OCI-LY1 (cell line): ENCODE measurements around the gene MUC13.

Experiments used
- H2AFZ ChIP-seq: fragments of 200-600 bp; sonication (generic), shearing (Covaris generic); 2 replicates; pipeline ENCODE4 v1.6.0; 2014; ENCODE audit warnings: antibody characterized with exemption, mild to moderate bottlenecking, low read length
- H3F3A ChIP-seq: fragments of 200-600 bp; sonication (generic), shearing (Covaris generic); 2 replicates; pipeline ENCODE4 v1.6.0; 2014; ENCODE audit warnings: mild to moderate bottlenecking, antibody characterized with exemption, low read length, moderate library complexity; ENCODE audit not compliant: insufficient read depth
- H3K27ac ChIP-seq: fragments of 200-600 bp; sonication (generic); 2 replicates; pipeline ENCODE4 v1.5.1; 2014; ENCODE audit warnings: low read length, mixed run types, mild to moderate bottlenecking, low read depth; ENCODE audit not compliant: poor library complexity, severe bottlenecking
- H3K27me3 ChIP-seq: fragments of 200-600 bp; sonication (generic); 2 replicates; pipeline ENCODE4 v1.6.0; 2014; ENCODE audit warnings: antibody characterized with exemption, mild to moderate bottlenecking, low read length, moderate library complexity; ENCODE audit not compliant: insufficient read depth
- H3K36me3 ChIP-seq: fragments of 200-600 bp; sonication (generic); 2 replicates; pipeline ENCODE4 v1.6.1; 2014; ENCODE audit warnings: mild to moderate bottlenecking, antibody characterized with exemption, low read length, moderate library complexity, mixed read lengths; ENCODE audit not compliant: insufficient read depth
- H3K4me1 ChIP-seq: fragments of 200-600 bp; sonication (generic); 2 replicates; pipeline ENCODE4 v1.5.1; 2014; ENCODE audit warnings: mild to moderate bottlenecking, low read length, moderate library complexity; ENCODE audit not compliant: insufficient read depth, severe bottlenecking
- H3K4me2 ChIP-seq: fragments of 200-600 bp; sonication (generic), shearing (Covaris generic); 2 replicates; pipeline ENCODE4 v1.6.1; 2014; ENCODE audit warnings: low read length
- H3K4me3 ChIP-seq: fragments of 200-600 bp; sonication (generic); 2 replicates; pipeline ENCODE4 v1.5.1; 2014; ENCODE audit warnings: low read length, low read depth, mild to moderate bottlenecking, mixed read lengths; ENCODE audit not compliant: poor library complexity, severe bottlenecking
- H3K79me2 ChIP-seq: fragments of 200-600 bp; shearing (Covaris generic); 2 replicates; pipeline ENCODE4 v1.6.1; 2016; ENCODE audit warnings: mixed run types, low read length, mixed read lengths; ENCODE audit not compliant: insufficient read depth
- H3K9ac ChIP-seq: fragments of 200-600 bp; sonication (generic), shearing (Covaris generic); 2 replicates; pipeline ENCODE4 v1.6.1; 2014; ENCODE audit warnings: mild to moderate bottlenecking, low read length, mixed read lengths
- H3K9me2 ChIP-seq: fragments of 200-600 bp; sonication (generic), shearing (Covaris generic); 2 replicates; pipeline ENCODE4 v1.6.1; 2014; ENCODE audit warnings: low read depth, mild to moderate bottlenecking, low read length, mixed read lengths
- H3K9me3 ChIP-seq: fragments of 200-600 bp; shearing (Covaris generic); 2 replicates; pipeline ENCODE4 v1.6.1; 2014; ENCODE audit warnings: low read length, mixed read lengths
- H4K20me1 ChIP-seq: fragments of 200-600 bp; sonication (generic), shearing (Covaris generic); 2 replicates; pipeline ENCODE4 v1.6.0; 2016; ENCODE audit warnings: mild to moderate bottlenecking, low read length; ENCODE audit not compliant: insufficient read depth
- EZH2 ChIP-seq: fragments of 200-600 bp; sonication (generic), shearing (Covaris generic); IDR thresholded peaks from 2 replicates; pipeline ENCODE4 v1.8.0; 2017; ENCODE audit warnings: borderline replicate concordance, mixed run types, mild to moderate bottlenecking, antibody characterized with exemption, low read length, moderate library complexity, mixed read lengths
- TF ChIP-seq, protein P1 (sequence below): fragments of 200-600 bp; sonication (generic), shearing (Covaris generic); IDR thresholded peaks from 2 replicates; pipeline ENCODE4 v1.5.1; 2017; ENCODE audit warnings: mild to moderate bottlenecking, antibody characterized with exemption, low read length, moderate library complexity, mixed read lengths

Gene MUC13

DNA sequence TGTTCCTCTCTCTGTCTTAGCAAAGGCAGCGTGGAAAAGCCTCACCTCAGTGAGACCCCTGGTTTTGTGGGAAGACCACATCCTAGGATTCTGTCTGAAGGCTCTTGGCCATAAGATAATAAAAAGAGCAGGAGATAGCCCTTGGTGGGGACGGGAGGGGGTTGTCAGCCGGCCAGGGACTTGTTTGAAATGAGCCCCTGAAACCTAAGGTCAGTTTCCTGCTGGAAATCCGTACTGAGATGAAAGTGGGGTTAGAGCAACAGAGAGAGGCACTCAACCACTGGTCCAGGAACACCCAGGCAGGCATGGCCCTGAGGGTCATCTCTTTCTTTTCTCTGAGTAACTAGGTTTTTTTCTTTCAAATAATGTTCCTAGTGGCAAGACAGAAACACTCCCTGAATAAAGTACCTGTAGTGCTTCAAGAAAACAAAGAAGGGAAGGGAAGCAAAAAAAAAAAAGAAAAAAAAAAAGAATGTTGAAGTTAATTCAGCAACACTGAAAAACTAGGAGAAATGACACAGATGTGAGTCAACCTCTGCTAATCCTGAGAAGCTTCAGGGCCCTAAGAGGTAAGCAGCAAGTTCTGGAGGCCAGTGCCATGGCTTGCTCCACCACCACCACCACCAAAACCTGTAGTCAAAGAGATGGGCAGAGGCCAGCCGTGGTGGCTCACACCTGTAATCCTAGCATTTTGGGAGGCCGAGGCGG, 50.6 kb downstream of the MUC13 start:
- H3K4me3 ChIP-seq: no peak overlapping the region
- H3K79me2 ChIP-seq: no peaks in the 10 kb centered on the region
- H3F3A ChIP-seq: no peaks in the 10 kb centered on the region
- no peak overlapping the region for H2AFZ ChIP-seq
- H3K27ac ChIP-seq: no peak overlapping the region
- H3K4me1 ChIP-seq: no peaks in the 10 kb centered on the region
- H3K9me3 ChIP-seq: no peaks in the 10 kb centered on the region
- no peak overlapping the region for H3K4me2 ChIP-seq
- H3K36me3 ChIP-seq: no peaks in the 10 kb centered on the region
- no peaks in the 10 kb centered on the region for H3K9me2 ChIP-seq
- no peak overlapping the region for H3K9ac ChIP-seq
- no peak for TF ChIP-seq EZH2
- TF ChIP-seq, protein P1, sequence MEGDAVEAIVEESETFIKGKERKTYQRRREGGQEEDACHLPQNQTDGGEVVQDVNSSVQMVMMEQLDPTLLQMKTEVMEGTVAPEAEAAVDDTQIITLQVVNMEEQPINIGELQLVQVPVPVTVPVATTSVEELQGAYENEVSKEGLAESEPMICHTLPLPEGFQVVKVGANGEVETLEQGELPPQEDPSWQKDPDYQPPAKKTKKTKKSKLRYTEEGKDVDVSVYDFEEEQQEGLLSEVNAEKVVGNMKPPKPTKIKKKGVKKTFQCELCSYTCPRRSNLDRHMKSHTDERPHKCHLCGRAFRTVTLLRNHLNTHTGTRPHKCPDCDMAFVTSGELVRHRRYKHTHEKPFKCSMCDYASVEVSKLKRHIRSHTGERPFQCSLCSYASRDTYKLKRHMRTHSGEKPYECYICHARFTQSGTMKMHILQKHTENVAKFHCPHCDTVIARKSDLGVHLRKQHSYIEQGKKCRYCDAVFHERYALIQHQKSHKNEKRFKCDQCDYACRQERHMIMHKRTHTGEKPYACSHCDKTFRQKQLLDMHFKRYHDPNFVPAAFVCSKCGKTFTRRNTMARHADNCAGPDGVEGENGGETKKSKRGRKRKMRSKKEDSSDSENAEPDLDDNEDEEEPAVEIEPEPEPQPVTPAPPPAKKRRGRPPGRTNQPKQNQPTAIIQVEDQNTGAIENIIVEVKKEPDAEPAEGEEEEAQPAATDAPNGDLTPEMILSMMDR: no peak
- no peaks in the 10 kb centered on the region for H4K20me1 ChIP-seq
- H3K27me3 ChIP-seq: peaks cover 9% of the 10 kb centered on the region; the same call in 1 of the 2 replicates

DNA sequence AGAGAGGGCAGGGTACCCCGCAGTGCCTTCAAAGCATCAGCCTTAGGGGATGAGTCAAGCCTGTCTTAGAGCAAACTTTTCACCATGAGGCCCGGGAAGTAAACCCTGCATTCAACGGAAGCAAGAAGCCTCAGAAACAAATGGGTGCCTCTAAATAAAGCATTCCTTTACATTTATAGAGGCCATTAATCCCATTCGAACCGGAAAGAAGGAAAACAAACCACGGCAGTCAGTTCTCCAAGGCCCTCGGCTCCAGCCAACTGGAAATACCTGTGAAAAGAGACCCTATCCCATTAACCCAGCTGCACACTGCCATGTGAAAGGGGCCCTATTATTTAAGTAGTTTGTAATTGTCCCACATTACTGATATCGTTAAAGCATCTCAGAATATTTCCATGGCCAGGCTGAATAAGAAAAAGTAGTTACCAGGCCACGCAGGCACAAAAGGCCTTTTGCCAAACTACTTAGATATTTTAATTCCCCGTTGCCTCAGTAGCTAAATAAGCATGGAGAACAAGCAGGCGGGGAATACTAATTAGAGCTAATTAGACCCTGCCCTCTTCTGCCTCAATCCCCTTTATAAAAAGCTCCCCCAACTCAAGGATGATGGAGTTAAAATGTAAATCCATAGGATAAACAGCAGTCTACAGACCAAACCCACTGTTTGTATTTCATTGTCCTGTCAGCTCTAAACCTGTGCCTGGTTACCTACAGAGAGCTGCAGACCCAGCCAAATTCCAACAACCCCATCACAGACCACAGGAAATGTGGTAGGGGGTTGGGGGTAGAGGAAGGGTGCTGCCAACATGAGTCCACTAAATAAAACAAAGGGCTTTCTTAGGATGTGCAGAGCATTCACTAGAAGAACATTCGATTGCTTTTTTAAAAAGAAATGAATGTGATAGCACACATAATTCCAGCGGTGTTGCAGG, 51.5 kb downstream of the MUC13 start:
- no peak overlapping the region for H3K4me3 ChIP-seq
- no peaks in the 10 kb centered on the region for H3K9me2 ChIP-seq
- no peaks in the 10 kb centered on the region for H3K36me3 ChIP-seq
- H3K9me3 ChIP-seq: no peaks in the 10 kb centered on the region
- no peak for TF ChIP-seq EZH2
- TF ChIP-seq, protein P1: no peak
- H3K4me2 ChIP-seq: no peak overlapping the region
- no peaks in the 10 kb centered on the region for H3K79me2 ChIP-seq
- no peaks in the 10 kb centered on the region for H3F3A ChIP-seq
- no peaks in the 10 kb centered on the region for H4K20me1 ChIP-seq
- H2AFZ ChIP-seq: no peak overlapping the region
- no peaks in the 10 kb centered on the region for H3K4me1 ChIP-seq
- H3K27ac ChIP-seq: no peak overlapping the region
- H3K9ac ChIP-seq: no peak overlapping the region
- peaks cover 9% of the 10 kb centered on the region; the same call in 1 of the 2 replicates for H3K27me3 ChIP-seq

DNA sequence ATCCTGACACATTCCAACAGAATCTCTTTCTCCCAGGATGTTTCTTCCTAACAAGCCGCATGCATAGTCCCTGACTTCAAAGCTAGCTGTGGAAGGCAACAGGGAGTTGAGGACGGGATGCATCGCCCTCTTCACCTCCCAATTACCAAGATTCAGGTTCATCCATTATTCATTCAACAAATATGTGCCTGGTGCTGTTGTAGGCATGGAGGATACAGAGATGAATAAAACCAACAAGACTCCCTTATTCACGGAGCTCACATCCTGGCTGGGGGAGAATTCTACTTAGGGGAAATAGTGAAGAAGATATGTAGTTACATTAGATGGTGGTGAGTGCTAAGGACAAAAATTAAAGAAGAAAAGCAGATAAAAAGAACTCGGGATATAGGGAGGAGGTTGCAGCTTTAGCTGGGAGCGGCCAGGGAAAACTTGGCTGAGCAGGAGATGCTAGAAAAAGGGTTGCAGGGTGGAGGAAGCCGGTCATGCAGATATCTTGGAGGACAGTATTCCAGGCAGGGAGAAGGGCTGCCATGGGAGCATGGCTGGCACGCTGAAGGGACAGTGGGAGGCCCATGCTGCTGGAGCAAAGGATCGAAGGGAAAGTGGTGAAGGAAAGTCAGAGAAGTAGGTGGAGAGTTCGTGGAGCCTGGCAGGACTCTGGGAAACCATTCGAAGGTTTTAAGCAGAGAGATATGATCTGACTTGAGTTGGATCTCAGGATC, 52.4 kb downstream of the MUC13 start:
- Histone ChIP-seq H3K9me3 (no peaks in the 10 kb centered on the region), H3F3A (no peaks in the 10 kb centered on the region), H3K36me3 (no peaks in the 10 kb centered on the region), H3K4me1 (no peaks in the 10 kb centered on the region), H3K9me2 (no peaks in the 10 kb centered on the region), H3K27ac (no peak overlapping the region), H3K4me3 (no peak overlapping the region), H4K20me1 (no peaks in the 10 kb centered on the region), H3K4me2 (no peak overlapping the region), H3K9ac (no peak overlapping the region), H2AFZ (no peak overlapping the region), H3K79me2 (no peaks in the 10 kb centered on the region), H3K27me3 (0 out of 2 replicates have a peak, but pooled peaks cover under 1% of the 10 kb centered on the region)
- TF ChIP-seq, protein P1: no peak
- no peak for TF ChIP-seq EZH2
